Stimulated activated CD4-positive, alpha-beta T cell treated with anti-CD3 and anti-CD28 coated beads, Interleukin-2, amount 100 ng/mL, for 4 hours (primary cell): ENCODE measurements around the gene POLG.

Source experiments
- DNase-seq: peaks from one replicate; pipeline ENCODE4 v3.0.0-alpha.2; 2020; ENCODE audit warnings: low read depth

Gene POLG

GRCh38 chr15:89356634-89357298 lies 22.1 kb upstream of the POLG start:
- DNase-seq = no peak

DNA sequence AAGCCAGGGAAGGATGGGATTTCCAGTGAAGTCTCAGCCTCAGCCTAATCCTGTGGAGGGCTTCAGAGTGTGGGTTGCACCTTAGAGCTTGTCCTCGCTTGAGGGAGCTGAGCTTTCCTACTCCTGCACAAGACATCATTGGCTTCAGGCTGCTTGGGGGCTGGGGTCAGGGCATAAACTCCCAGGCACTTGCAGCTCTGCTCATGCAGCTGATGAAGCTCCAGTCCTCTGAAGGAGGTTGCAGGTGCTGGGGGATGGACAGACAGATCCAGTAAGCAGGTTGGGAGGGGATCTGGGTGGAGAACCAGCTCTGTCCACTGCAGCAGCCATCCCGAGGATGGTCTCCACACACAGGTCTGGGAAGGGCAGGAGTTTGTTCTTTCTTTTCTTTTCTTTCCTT lies 19.4 kb upstream of the POLG start:
- no peak for DNase-seq

DNA sequence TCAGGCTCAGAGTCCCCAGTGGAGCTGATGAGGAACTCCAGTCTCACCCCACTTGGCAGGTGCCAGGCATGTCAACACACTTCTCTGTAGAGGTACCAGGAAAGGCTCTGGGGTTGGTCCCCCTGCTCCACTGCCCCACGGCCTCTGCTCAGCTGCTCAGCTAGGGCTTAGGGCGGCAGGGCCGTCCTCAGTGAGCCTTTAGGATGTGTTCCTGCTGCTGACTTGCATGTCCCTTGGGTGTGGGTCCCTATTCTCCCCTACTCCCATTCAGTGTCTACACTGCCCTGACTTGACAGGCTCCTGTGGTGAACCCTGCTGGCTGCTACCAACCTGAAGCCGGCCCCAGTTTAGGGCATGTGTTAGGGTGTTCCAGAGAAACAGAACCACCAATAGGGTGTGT lies 17.9 kb upstream of the POLG start:
- DNase-seq = no peak

DNA sequence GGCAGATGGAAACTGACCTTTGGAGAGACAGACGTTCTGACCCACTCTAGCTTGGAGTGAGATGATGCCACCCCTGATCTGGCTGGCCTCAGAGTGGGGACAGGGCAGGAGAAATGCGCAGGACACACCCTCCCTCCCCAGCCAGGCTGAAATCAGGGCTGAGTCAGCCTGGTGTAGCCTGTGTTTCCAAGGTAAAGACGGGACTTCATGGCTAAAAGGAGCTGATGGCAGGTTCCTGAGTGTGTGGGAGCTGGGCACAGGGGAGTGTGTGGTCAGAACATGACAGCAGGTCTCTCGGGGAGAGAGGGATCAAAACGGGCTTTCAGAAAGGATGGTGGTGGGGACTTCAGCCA lies 14.6 kb upstream of the POLG start:
- no peak for DNase-seq

GRCh38 chr15:89346516-89347231 lies 12.1 kb upstream of the POLG start:
- DNase-seq = no peak

- DNase-seq = no peak
These were observed 10.6 kb upstream of the POLG start for GRCh38 chr15:89345248-89345647.

- DNase-seq = no peak
These were observed 8.2 kb upstream of the POLG start for GRCh38 chr15:89342840-89343239.

GRCh38 chr15:89341316-89342005 lies 6.8 kb upstream of the POLG start:
- DNase-seq = no peak

- no peak for DNase-seq
These were observed 5.9 kb upstream of the POLG start for GRCh38 chr15:89340573-89340972.

GRCh38 chr15:89338036-89338435 lies 3.4 kb upstream of the POLG start:
- no peak for DNase-seq

- no peak for DNase-seq
These were observed 846 bp upstream of the POLG start for GRCh38 chr15:89335298-89336041.

GRCh38 chr15:89333959-89334509 lies 590 bp downstream of the POLG start:
- DNase-seq = no peak

GRCh38 chr15:89333011-89333860 lies 1.4 kb downstream of the POLG start:
- DNase-seq = no peak

DNA sequence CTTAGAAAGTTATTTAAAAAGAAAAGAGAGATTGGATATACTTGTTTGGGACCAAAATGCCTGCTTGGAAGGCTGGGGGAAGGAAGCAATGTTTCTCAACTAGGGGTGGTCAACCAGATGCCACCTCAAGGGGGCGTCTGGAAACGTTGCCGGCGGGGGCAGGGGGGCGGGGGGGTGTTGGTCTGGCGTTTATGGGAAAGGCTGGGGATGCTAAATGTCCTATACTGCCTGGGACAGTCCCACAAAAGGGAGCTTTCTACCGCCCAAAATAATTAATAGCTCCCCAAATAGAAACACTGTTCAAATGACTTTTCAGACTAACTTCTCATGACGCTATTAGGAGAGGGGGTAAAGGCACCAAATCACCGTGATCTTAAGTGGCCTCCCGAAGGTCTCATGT lies 2.2 kb downstream of the POLG start:
- DNase-seq = no peak

DNA sequence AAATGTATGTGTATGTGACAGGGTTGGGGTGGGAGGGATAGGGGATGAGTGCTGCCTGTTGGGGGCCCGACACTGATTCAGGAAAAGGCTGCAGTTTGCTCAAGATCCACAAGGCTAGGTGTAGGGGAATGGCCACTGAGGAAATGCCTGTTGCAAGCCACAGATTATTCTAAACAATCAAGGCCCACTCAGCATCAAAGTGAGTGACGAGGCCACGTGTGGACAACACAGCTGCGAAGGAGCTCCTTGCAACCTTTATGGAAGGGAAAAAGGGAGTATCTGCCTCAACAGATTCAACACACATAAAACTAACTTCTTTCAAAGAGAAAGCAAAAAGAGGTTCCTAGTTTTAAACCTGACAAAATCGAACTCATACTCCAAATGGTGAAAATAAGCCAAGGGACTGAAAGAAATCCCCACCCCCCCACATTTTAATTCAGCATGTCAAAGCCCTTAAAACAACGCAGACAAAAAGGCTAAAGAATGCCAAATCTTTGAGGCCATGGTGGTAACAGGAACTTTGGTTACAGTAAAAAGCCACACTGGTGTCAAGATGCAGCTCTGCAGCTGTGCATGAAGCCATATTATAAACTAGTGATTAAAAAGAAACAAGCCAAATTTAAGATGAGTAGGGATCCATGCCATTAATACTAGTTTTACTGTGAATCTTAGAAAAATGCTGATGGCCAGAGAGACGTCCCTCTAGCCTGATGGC lies 3.6 kb downstream of the POLG start:
- no peak for DNase-seq

- DNase-seq = no peak
These were observed 4.5 kb downstream of the POLG start for GRCh38 chr15:89330119-89330518.

GRCh38 chr15:89329329-89330084 lies 5.1 kb downstream of the POLG start:
- no peak for DNase-seq

DNA sequence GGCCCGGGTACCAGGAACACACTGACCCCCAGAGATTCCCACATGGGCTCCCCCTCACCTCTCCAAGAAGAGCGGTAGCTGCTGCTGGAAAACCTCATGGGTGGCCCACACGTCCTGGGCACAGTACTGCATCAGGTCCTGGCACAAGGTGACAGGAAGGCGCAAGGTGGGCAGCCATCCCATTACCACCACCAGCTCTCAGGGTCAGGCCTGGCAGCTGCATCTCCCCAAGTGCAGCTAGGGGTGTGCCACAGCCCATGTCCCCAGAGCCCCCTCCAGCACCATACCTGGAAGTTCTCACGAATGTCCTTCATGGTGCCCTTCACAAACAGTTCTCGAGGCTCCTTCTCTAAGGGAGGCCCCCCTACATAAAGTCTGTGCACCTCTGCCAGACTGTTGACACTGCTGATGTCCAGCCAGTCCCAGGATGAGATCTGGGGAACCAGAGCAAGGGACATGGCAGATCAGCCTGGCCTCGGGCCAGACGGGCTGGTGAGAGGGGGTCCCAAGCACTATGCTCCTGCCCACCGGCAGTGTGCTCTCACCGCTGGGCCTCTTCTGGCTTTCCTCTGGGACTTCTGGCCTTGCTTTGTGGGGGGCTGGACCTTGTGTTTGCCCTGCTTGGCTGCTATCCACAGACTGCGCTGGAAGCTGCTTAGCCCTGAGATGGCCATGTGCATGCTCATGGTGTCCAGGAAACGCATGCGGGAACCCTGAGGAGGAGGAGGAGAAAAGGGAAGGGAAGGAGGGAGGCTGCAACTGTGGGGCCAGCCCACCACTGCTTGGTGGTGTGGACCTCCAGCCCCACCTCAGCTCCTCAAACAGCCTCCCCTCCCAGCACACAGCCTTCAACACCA lies 6.0 kb downstream of the POLG start:
- no peak for DNase-seq

GRCh38 chr15:89327113-89327512 lies 7.5 kb downstream of the POLG start:
- DNase-seq = no peak
